OCI-LY1 (cell line): Measurements from ENCODE around the gene CDH23.

ENCODE experiments used
- H2AFZ ChIP-seq: fragments of 200-600 bp; sonication (generic), shearing (Covaris generic); 2 replicates; pipeline ENCODE4 v1.6.0; 2014; ENCODE audit warnings: antibody characterized with exemption, mild to moderate bottlenecking, low read length
- H3F3A ChIP-seq: fragments of 200-600 bp; sonication (generic), shearing (Covaris generic); 2 replicates; pipeline ENCODE4 v1.6.0; 2014; ENCODE audit warnings: mild to moderate bottlenecking, antibody characterized with exemption, low read length, moderate library complexity; ENCODE audit not compliant: insufficient read depth
- H3K27ac ChIP-seq: fragments of 200-600 bp; sonication (generic); 2 replicates; pipeline ENCODE4 v1.5.1; 2014; ENCODE audit warnings: low read length, mixed run types, mild to moderate bottlenecking, low read depth; ENCODE audit not compliant: poor library complexity, severe bottlenecking
- H3K27me3 ChIP-seq: fragments of 200-600 bp; sonication (generic); 2 replicates; pipeline ENCODE4 v1.6.0; 2014; ENCODE audit warnings: antibody characterized with exemption, mild to moderate bottlenecking, low read length, moderate library complexity; ENCODE audit not compliant: insufficient read depth
- H3K36me3 ChIP-seq: fragments of 200-600 bp; sonication (generic); 2 replicates; pipeline ENCODE4 v1.6.1; 2014; ENCODE audit warnings: mild to moderate bottlenecking, antibody characterized with exemption, low read length, moderate library complexity, mixed read lengths; ENCODE audit not compliant: insufficient read depth
- H3K4me1 ChIP-seq: fragments of 200-600 bp; sonication (generic); 2 replicates; pipeline ENCODE4 v1.5.1; 2014; ENCODE audit warnings: mild to moderate bottlenecking, low read length, moderate library complexity; ENCODE audit not compliant: insufficient read depth, severe bottlenecking
- H3K4me2 ChIP-seq: fragments of 200-600 bp; sonication (generic), shearing (Covaris generic); 2 replicates; pipeline ENCODE4 v1.6.1; 2014; ENCODE audit warnings: low read length
- H3K4me3 ChIP-seq: fragments of 200-600 bp; sonication (generic); 2 replicates; pipeline ENCODE4 v1.5.1; 2014; ENCODE audit warnings: low read length, low read depth, mild to moderate bottlenecking, mixed read lengths; ENCODE audit not compliant: poor library complexity, severe bottlenecking
- H3K79me2 ChIP-seq: fragments of 200-600 bp; shearing (Covaris generic); 2 replicates; pipeline ENCODE4 v1.6.1; 2016; ENCODE audit warnings: mixed run types, low read length, mixed read lengths; ENCODE audit not compliant: insufficient read depth
- H3K9ac ChIP-seq: fragments of 200-600 bp; sonication (generic), shearing (Covaris generic); 2 replicates; pipeline ENCODE4 v1.6.1; 2014; ENCODE audit warnings: mild to moderate bottlenecking, low read length, mixed read lengths
- H3K9me2 ChIP-seq: fragments of 200-600 bp; sonication (generic), shearing (Covaris generic); 2 replicates; pipeline ENCODE4 v1.6.1; 2014; ENCODE audit warnings: low read depth, mild to moderate bottlenecking, low read length, mixed read lengths
- H3K9me3 ChIP-seq: fragments of 200-600 bp; shearing (Covaris generic); 2 replicates; pipeline ENCODE4 v1.6.1; 2014; ENCODE audit warnings: low read length, mixed read lengths
- H4K20me1 ChIP-seq: fragments of 200-600 bp; sonication (generic), shearing (Covaris generic); 2 replicates; pipeline ENCODE4 v1.6.0; 2016; ENCODE audit warnings: mild to moderate bottlenecking, low read length; ENCODE audit not compliant: insufficient read depth
- CTCF ChIP-seq: fragments of 200-600 bp; sonication (generic), shearing (Covaris generic); IDR thresholded peaks from 2 replicates; pipeline ENCODE4 v1.5.1; 2017; ENCODE audit warnings: mild to moderate bottlenecking, antibody characterized with exemption, low read length, moderate library complexity, mixed read lengths
- EZH2 ChIP-seq: fragments of 200-600 bp; sonication (generic), shearing (Covaris generic); IDR thresholded peaks from 2 replicates; pipeline ENCODE4 v1.8.0; 2017; ENCODE audit warnings: borderline replicate concordance, mixed run types, mild to moderate bottlenecking, antibody characterized with exemption, low read length, moderate library complexity, mixed read lengths

CDH23 gene

GRCh38 chr10:71468363-71469094, 71.8 kb downstream of the CDH23 start:
- Histone ChIP-seq H3K4me1 (no peaks in the 10 kb centered on the region), H3K9ac (no peak overlapping the region), H3F3A (no peaks in the 10 kb centered on the region), H4K20me1 (no peaks in the 10 kb centered on the region), H3K4me2 (no peak overlapping the region), H3K9me2 (no peaks in the 10 kb centered on the region), H3K79me2 (no peaks in the 10 kb centered on the region), H3K9me3 (no peaks in the 10 kb centered on the region), H3K36me3 (no peaks in the 10 kb centered on the region), H3K4me3 (no peak overlapping the region), H3K27ac (no peak overlapping the region), H3K27me3 (no peaks in the 10 kb centered on the region), H2AFZ (no peak overlapping the region)
- TF ChIP-seq CTCF = no peak
- no peak for TF ChIP-seq EZH2

DNA sequence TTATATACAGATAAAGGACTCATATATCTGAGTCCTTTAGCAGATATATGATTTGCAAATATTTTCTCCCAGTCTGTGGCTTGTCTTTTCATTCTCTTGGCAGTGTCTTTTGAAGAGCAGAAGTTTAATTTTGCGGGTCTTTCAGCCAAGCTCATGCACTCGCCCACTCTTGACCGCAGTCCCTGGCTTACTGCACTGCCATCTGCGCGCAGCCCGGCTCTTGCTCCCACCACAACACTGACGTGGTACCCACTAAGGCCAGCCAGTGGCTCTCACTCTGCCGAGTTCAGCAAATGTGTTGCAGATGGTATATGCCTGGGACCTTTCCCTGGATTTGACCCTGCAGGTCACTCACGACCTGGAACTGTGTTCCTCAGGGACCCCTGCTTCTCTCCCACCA, 74.3 kb downstream of the CDH23 start:
- no peaks in the 10 kb centered on the region for H3K9me2 ChIP-seq
- H3K27ac ChIP-seq = no peak overlapping the region
- H3K36me3 ChIP-seq = no peaks in the 10 kb centered on the region
- no peaks in the 10 kb centered on the region for H3F3A ChIP-seq
- no peaks in the 10 kb centered on the region for H3K9me3 ChIP-seq
- TF ChIP-seq CTCF (no peak), EZH2 (no peak)
- H3K79me2 ChIP-seq = no peaks in the 10 kb centered on the region
- H3K9ac ChIP-seq = no peak overlapping the region
- no peak overlapping the region for H3K4me3 ChIP-seq
- H3K4me1 ChIP-seq = no peaks in the 10 kb centered on the region
- no peak overlapping the region for H2AFZ ChIP-seq
- no peaks in the 10 kb centered on the region for H4K20me1 ChIP-seq
- H3K27me3 ChIP-seq = peaks cover 6% of the 10 kb centered on the region; the same call in 1 of the 2 replicates
- no peak overlapping the region for H3K4me2 ChIP-seq

DNA sequence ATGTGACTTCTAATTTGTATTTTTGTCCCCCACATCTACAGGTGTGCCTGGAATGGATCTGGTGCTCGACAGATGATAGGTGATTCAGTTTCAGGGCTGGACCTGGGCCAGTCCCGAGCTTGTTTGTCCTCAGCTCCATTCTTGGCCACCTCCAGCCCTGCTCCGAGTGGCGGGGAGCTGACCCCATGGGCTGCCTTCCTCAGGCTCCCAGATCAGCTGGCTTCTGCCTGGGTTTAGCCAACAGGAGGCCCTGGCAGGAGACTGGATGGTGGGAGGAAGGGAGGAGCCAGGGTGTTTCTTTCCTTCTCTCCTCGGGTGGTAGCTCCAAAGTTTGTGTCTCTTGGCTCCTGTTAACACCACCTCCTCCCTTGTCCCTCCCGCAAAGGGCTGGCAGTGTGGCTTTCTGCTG, 75.2 kb downstream of the CDH23 start:
- Histone ChIP-seq H3K4me2 (no peak overlapping the region), H3K36me3 (no peaks in the 10 kb centered on the region), H3K9me3 (no peaks in the 10 kb centered on the region), H3K4me3 (no peak overlapping the region), H3K9ac (no peak overlapping the region), H3K4me1 (no peaks in the 10 kb centered on the region), H3K79me2 (no peaks in the 10 kb centered on the region), H3K9me2 (no peaks in the 10 kb centered on the region), H3K27me3 (peaks cover 6% of the 10 kb centered on the region; the same call in 1 of the 2 replicates), H3K27ac (no peak overlapping the region), H2AFZ (no peak overlapping the region), H3F3A (no peaks in the 10 kb centered on the region), H4K20me1 (no peaks in the 10 kb centered on the region)
- TF ChIP-seq CTCF (no peak), EZH2 (no peak)
